K562 (cell line): ENCODE data around the gene LCTL.
"Not testable (repeated sequence)": the region's sequence is repeated elsewhere in the genome, so short reads cannot be mapped to it uniquely, and the experiment has no call there.

Experiments
- ARID4B ChIP-seq: sonication (generic); formaldehyde crosslinking; IDR thresholded peaks from 2 replicates; pipeline ENCODE4 v1.8.0; 2022; ENCODE audit warnings: mild to moderate bottlenecking, missing genetic modification reagents
- CBX2 ChIP-seq: fragments of 200-600 bp; sonication (generic); IDR thresholded peaks from one replicate; pipeline ENCODE4 v1.6.1; 2012; ENCODE audit warnings: mild to moderate bottlenecking, low read length, inconsistent platforms; ENCODE audit not compliant: insufficient read depth, poor library complexity, severe bottlenecking
- ETV1 ChIP-seq: fragments of 450-650 bp; conservative IDR thresholded peaks from 2 replicates; pipeline ENCODE4 v1.6.1; 2016; ENCODE audit warnings: missing genetic modification characterization, control low read depth, low read depth, missing compliant biosample characterization
- MAFK ChIP-seq: IDR thresholded peaks from 2 replicates; pipeline ENCODE4 v1.6.1; 2011; ENCODE audit warnings: low read length, improper control_type of control experiment
- MTA2 ChIP-seq: fragments of 450-650 bp; IDR thresholded peaks from 2 replicates; pipeline ENCODE4 v1.6.1; 2016; ENCODE audit warnings: low read depth
- POLR2A ChIP-seq: fragments of 450-650 bp; conservative IDR thresholded peaks from 2 replicates; pipeline ENCODE4 v1.6.1; 2016
- POLR2AphosphoS5 ChIP-seq: IDR thresholded peaks from 2 replicates; pipeline ENCODE4 v1.6.1; 2011; ENCODE audit warnings: mild to moderate bottlenecking, low read depth, low read length, moderate library complexity; ENCODE audit not compliant: control insufficient read depth, insufficient read depth
- RCOR1 ChIP-seq, 2 experiments: IDR thresholded peaks; 2 replicates each; pipeline ENCODE4 v1.6.1; 2012; ENCODE audit warnings: low read depth in 2 of 2, low read length in 2 of 2, borderline replicate concordance in 1 of 2, improper control_type of control experiment in 1 of 2
- TFAM ChIP-seq: fragments of 250-450 bp; sonication (Bioruptor Pico); conservative IDR thresholded peaks from 2 replicates; pipeline ENCODE4 v1.5.0; 2021; ENCODE audit warnings: mild to moderate bottlenecking, moderate library complexity
- ZNF24 ChIP-seq: fragments of 450-650 bp; IDR thresholded peaks from 2 replicates; pipeline ENCODE4 v1.6.1; 2016
- TF ChIP-seq, protein P1 (sequence below): fragments of 450-650 bp; IDR thresholded peaks from 2 replicates; pipeline ENCODE4 v1.6.1; 2016; ENCODE audit warnings: borderline replicate concordance
- TF ChIP-seq, protein P2 (sequence below): fragments of 450-650 bp; IDR thresholded peaks from 2 replicates; pipeline ENCODE4 v1.6.1; 2016; ENCODE audit warnings: antibody characterized with exemption

- not testable (repeated sequence) for TF ChIP-seq ARID4B (CRISPR knock-in tag); POLR2A; POLR2AphosphoS5; TFAM; MTA2; CBX2; ZNF24; RCOR1 (IDR thresholded peaks at IDR 0.05; ENCODE audit: borderline replicate concordance in 1 of 2, low read depth in 2 of 2, low read length in 2 of 2); MAFK; ETV1 (tag)
- TF ChIP-seq, protein P1, sequence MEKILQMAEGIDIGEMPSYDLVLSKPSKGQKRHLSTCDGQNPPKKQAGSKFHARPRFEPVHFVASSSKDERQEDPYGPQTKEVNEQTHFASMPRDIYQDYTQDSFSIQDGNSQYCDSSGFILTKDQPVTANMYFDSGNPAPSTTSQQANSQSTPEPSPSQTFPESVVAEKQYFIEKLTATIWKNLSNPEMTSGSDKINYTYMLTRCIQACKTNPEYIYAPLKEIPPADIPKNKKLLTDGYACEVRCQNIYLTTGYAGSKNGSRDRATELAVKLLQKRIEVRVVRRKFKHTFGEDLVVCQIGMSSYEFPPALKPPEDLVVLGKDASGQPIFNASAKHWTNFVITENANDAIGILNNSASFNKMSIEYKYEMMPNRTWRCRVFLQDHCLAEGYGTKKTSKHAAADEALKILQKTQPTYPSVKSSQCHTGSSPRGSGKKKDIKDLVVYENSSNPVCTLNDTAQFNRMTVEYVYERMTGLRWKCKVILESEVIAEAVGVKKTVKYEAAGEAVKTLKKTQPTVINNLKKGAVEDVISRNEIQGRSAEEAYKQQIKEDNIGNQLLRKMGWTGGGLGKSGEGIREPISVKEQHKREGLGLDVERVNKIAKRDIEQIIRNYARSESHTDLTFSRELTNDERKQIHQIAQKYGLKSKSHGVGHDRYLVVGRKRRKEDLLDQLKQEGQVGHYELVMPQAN, result not testable (repeated sequence)
- TF ChIP-seq, protein P2, sequence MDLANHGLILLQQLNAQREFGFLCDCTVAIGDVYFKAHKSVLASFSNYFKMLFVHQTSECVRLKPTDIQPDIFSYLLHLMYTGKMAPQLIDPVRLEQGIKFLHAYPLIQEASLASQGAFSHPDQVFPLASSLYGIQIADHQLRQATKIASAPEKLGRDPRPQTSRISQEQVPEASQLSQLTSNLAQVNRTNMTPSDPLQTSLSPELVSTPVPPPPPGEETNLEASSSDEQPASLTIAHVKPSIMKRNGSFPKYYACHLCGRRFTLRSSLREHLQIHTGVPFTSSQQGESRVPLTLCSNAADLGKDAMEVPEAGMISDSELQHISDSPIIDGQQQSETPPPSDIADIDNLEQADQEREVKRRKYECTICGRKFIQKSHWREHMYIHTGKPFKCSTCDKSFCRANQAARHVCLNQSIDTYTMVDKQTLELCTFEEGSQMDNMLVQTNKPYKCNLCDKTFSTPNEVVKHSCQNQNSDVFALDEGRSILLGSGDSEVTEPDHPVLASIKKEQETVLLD, result not testable (repeated sequence)
These were observed 65.5 kb downstream of the LCTL start for GRCh38 chr15:66500346-66500745.
